NT2/D1 (cell line): ENCODE measurements around the gene HIGD1A.

Experiments used
- DNase-seq: peaks from one replicate; pipeline ENCODE4 v3.0.0-alpha.2; 2011; ENCODE audit warnings: low read depth, low spot score
- H3K27me3 ChIP-seq: 2 replicates; pipeline ENCODE4 v1.6.0; 2011; ENCODE audit warnings: mild to moderate bottlenecking; ENCODE audit not compliant: insufficient read length, insufficient read depth
- H3K36me3 ChIP-seq: 2 replicates; pipeline ENCODE4 v1.6.1; 2011; ENCODE audit warnings: mild to moderate bottlenecking, low read length, mixed read lengths; ENCODE audit not compliant: insufficient read depth, insufficient read length
- H3K4me1 ChIP-seq: 2 replicates; pipeline ENCODE4 v1.5.1; 2011; ENCODE audit not compliant: insufficient read depth, insufficient read length
- H3K4me3 ChIP-seq: 2 replicates; pipeline ENCODE4 v1.5.1; 2011; ENCODE audit warnings: low read depth; ENCODE audit not compliant: insufficient read length
- H3K9ac ChIP-seq: 2 replicates; pipeline ENCODE4 v1.6.0; 2011; ENCODE audit warnings: low read depth; ENCODE audit not compliant: insufficient read length
- H3K9me3 ChIP-seq: 2 replicates; pipeline ENCODE4 v1.5.1; 2011; ENCODE audit warnings: mild to moderate bottlenecking, low read length; ENCODE audit not compliant: insufficient read depth
- SUZ12 ChIP-seq: IDR thresholded peaks from 2 replicates; pipeline ENCODE4 v1.6.1; 2011; ENCODE audit not compliant: insufficient read length, insufficient read depth; ENCODE audit errors: extremely low read depth
- YY1 ChIP-seq: IDR thresholded peaks from 2 replicates; pipeline ENCODE4 v1.6.1; 2011; ENCODE audit not compliant: insufficient read length, insufficient read depth
- ZNF274 ChIP-seq: IDR thresholded peaks from 2 replicates; pipeline ENCODE4 v1.6.1; 2011; ENCODE audit warnings: mild to moderate bottlenecking, low read depth, low read length

Gene HIGD1A

DNA sequence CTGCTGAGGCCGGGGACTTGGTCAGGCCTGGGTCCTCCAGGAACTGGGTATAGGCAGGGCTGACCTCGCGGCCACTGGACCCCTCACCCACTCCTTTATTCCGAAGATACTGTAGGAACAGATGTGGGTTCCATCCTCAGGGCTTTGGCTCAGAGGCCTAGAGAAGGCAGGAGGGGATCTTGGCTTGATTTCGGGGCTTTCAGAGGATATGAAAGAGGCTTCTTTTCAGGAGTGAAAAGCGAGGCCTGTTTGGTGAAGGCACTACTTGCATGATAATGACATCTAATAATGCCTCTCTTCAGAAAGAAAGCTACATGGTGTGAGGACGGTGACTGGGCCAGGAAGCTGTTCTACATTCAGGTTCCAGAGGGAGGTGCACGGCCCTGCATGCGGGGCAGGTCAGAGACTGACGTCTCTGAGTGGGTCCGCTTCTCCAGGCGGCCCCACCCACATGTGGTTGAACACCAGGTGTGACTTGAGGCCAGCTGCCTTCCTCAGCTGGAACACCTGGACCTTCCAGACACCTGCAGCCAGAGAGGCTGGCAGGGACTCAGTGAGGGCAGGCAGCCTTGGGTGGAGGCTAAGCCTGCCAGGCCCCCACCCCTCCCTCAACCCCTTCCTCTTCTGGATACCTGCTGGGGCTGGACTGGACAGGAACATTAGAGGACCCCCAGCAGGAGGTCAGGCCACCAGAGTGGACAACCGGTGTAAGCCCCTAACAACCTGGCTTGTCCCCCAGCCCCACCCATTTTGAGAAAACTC, 70.6 kb downstream of the HIGD1A start:
- H3K27me3 ChIP-seq, result no peaks in the 10 kb centered on the region
- peaks cover 42% of the 10 kb centered on the region for H3K4me1 ChIP-seq
- no peak overlapping the region for H3K9ac ChIP-seq
- no peak overlapping the region for H3K4me3 ChIP-seq
- no peak for TF ChIP-seq SUZ12
- no peak for TF ChIP-seq YY1
- TF ChIP-seq ZNF274, result no peak
- H3K36me3 ChIP-seq, result no peaks in the 10 kb centered on the region
- peaks cover 3% of the 10 kb centered on the region; the same call in 1 of the 2 replicates for H3K9me3 ChIP-seq
- DNase-seq, result no peak
